GM12878 (cell line): ENCODE data around the gene VWA8.

Source experiments
- CTCF ChIP-seq, 3 experiments: IDR thresholded peaks in 2 of 3; conservative IDR thresholded peaks in 1 of 3; 2 replicates each; pipeline ENCODE4 v1.5.1; 2011; ENCODE audit warnings: low read depth in 3 of 3, low read length in 3 of 3, mild to moderate bottlenecking in 3 of 3, control low read depth in 2 of 3, moderate library complexity in 2 of 3, inconsistent platforms in 1 of 3, mixed read lengths in 1 of 3; ENCODE audit not compliant: control insufficient read depth in 2 of 3, insufficient read depth in 1 of 3; ENCODE audit errors: extremely low read depth in 1 of 3
- EP300 ChIP-seq, 2 experiments: fragments of 150-350 bp in 1 of 2; IDR thresholded peaks; 2 replicates each; pipeline ENCODE4 v1.6.1; 2011 to 2012; ENCODE audit warnings: low read depth in 2 of 2, low read length in 2 of 2, borderline replicate concordance in 1 of 2, improper control_type of control experiment in 1 of 2, inconsistent platforms in 1 of 2; ENCODE audit not compliant: control insufficient read depth in 1 of 2
- IRF4 ChIP-seq: IDR thresholded peaks from 2 replicates; pipeline ENCODE4 v1.6.1; 2011; ENCODE audit warnings: low read depth, low read length
- JUND ChIP-seq: IDR thresholded peaks from 2 replicates; pipeline ENCODE4 v1.6.1; 2012; ENCODE audit warnings: low read depth, mild to moderate bottlenecking, low read length, improper control_type of control experiment, moderate library complexity
- MAX ChIP-seq: IDR thresholded peaks from 2 replicates; pipeline ENCODE4 v1.6.1; 2012; ENCODE audit warnings: low read depth, low read length, improper control_type of control experiment
- PML ChIP-seq: IDR thresholded peaks from 2 replicates; pipeline ENCODE4 v1.6.1; 2012; ENCODE audit warnings: low read length, inconsistent platforms
- POLR2AphosphoS2 ChIP-seq: IDR thresholded peaks from 2 replicates; pipeline ENCODE4 v1.6.1; 2011; ENCODE audit warnings: low read depth, mild to moderate bottlenecking, low read length, improper control_type of control experiment, moderate library complexity
- SIN3A ChIP-seq: IDR thresholded peaks from 2 replicates; pipeline ENCODE4 v1.6.1; 2012; ENCODE audit warnings: low read depth, low read length, improper control_type of control experiment
- SP1 ChIP-seq: IDR thresholded peaks from one replicate; pipeline ENCODE4 v1.6.1; 2011; ENCODE audit warnings: low read depth, low read length
- SRF ChIP-seq, 2 experiments: IDR thresholded peaks; 2 replicates each; pipeline ENCODE4 v1.6.1; 2011; ENCODE audit warnings: low read depth in 2 of 2, low read length in 2 of 2, mild to moderate bottlenecking in 1 of 2, moderate library complexity in 1 of 2
- ZBTB11 ChIP-seq: fragments of 450-650 bp; formaldehyde crosslinking; IDR thresholded peaks from 2 replicates; pipeline ENCODE4 v1.5.0; 2022; ENCODE audit warnings: mild to moderate bottlenecking, missing genetic modification characterization
- ZNF687 ChIP-seq: fragments of 450-650 bp; IDR thresholded peaks from 2 replicates; pipeline ENCODE4 v1.6.1; 2017; ENCODE audit warnings: mild to moderate bottlenecking, moderate library complexity

- TF ChIP-seq MAX, result no peak
- no peak for TF ChIP-seq CTCF (IDR thresholded peaks at IDR 0.05 in 2 of 3, conservative IDR thresholded peaks at IDR 0.05 in 1 of 3; ENCODE audit: control insufficient read depth in 2 of 3, extremely low read depth in 1 of 3, insufficient read depth in 1 of 3, low read depth in 3 of 3, low read length in 3 of 3)
- TF ChIP-seq IRF4, result no peak
- TF ChIP-seq PML, result no peak
- TF ChIP-seq JUND, result no peak
- TF ChIP-seq ZNF687, result no peak
- no peak for TF ChIP-seq SP1
- no peak for TF ChIP-seq SIN3A
- TF ChIP-seq ZBTB11 (CRISPR knock-in tag), result no peak
- TF ChIP-seq POLR2AphosphoS2, result no peak
- TF ChIP-seq EP300 (IDR thresholded peaks at IDR 0.05; ENCODE audit: borderline replicate concordance in 1 of 2, control insufficient read depth in 1 of 2, low read depth in 2 of 2, low read length in 2 of 2), result no peak
- TF ChIP-seq SRF (IDR thresholded peaks at IDR 0.05; ENCODE audit: low read depth in 2 of 2, low read length in 2 of 2), result no peak
Observed at GRCh38 chr13:41590122-41590521, 370.8 kb downstream of the VWA8 start.
